Stomach (tissue), 4 donors: ENCODE results near the gene GNPAT.

Experiments
- EP300 ChIP-seq: sonication (generic); formaldehyde crosslinking; IDR thresholded peaks from one replicate; pipeline ENCODE4 v1.6.1; 2017; ENCODE audit warnings: antibody characterized with exemption
- POLR2A ChIP-seq, 4 donors: fragments of 450-650 bp; IDR thresholded peaks; one replicate each; pipeline ENCODE4 v1.6.1; 2016; ENCODE audit warnings: antibody characterized with exemption in 4 of 4, control low read depth in 2 of 4, mild to moderate bottlenecking in 1 of 4, moderate library complexity in 1 of 4
- POLR2AphosphoS5 ChIP-seq, 3 donors: sonication (generic); formaldehyde crosslinking; IDR thresholded peaks; one replicate each; pipeline ENCODE4 v1.6.1; 2016; ENCODE audit warnings: antibody characterized with exemption in 3 of 3
- TF ChIP-seq, protein P1 (sequence below), 7 experiments: fragments of 450-650 bp in 4 of 7; fragments of 200-600 bp in 3 of 7; sonication (generic) in 3 of 7; IDR thresholded peaks; one replicate each; pipeline ENCODE4 v1.5.1; 2016 to 2019; ENCODE audit warnings: antibody characterized with exemption in 7 of 7, control low read depth in 2 of 7, mild to moderate bottlenecking in 1 of 7

DNA sequence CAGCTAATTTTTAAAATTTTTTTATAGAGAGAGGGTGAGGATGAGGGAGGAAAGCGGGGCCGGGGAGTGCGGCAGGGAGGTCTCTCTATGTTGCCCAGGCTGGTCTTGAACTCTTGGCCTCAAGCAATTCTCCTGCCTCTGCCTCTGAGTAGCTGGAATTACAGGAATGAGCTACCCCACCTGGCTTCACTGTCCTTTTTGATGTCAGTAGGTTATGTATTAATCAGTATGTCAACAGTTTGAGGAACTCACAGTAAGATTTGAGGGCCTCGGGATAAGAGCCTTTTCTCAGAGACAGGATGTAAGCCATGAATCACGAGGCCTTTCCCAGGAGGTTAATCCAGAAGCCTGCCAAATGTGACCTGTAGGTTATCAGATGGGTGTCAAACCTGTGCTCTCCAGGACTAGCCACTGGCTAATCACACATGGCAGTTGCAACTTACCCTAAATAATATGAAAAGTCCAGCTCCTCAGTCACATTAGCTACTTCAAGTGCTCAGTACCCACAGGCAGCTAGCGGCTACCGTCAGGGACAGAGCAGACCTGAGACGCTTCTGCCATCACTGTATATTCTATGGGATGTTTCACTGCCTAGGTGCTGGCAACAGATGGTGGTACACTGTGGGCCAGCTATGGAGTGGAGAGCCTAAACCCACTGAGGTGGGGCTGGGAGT lies 46.0 kb upstream of the GNPAT start:
- TF ChIP-seq, protein P1, sequence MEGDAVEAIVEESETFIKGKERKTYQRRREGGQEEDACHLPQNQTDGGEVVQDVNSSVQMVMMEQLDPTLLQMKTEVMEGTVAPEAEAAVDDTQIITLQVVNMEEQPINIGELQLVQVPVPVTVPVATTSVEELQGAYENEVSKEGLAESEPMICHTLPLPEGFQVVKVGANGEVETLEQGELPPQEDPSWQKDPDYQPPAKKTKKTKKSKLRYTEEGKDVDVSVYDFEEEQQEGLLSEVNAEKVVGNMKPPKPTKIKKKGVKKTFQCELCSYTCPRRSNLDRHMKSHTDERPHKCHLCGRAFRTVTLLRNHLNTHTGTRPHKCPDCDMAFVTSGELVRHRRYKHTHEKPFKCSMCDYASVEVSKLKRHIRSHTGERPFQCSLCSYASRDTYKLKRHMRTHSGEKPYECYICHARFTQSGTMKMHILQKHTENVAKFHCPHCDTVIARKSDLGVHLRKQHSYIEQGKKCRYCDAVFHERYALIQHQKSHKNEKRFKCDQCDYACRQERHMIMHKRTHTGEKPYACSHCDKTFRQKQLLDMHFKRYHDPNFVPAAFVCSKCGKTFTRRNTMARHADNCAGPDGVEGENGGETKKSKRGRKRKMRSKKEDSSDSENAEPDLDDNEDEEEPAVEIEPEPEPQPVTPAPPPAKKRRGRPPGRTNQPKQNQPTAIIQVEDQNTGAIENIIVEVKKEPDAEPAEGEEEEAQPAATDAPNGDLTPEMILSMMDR (IDR thresholded peaks at IDR 0.05) = no peak
- TF ChIP-seq POLR2AphosphoS5 (IDR thresholded peaks at IDR 0.05) (no peak), EP300 (no peak), POLR2A (IDR thresholded peaks at IDR 0.05) (no peak)
